SK-N-SH (cell line): Measurements from ENCODE around the gene CNKSR2. TPM values are rescaled to one million over a fixed set of nuclear protein-coding genes. Genes with fewer than 3 reads are reported as not detected.

Experiments used
- CTCF ChIA-PET: fragments of 300-600, 350-600 bp; formaldehyde crosslinking; extraction: SDS; loops from one replicate; lab custom pipeline; 2021; lab: Yijun Ruan, JAX
- POLR2A ChIA-PET: fragments of 350-600 bp; sonication (Branson Sonifier 250); formaldehyde crosslinking; extraction: SDS; loops from one replicate; lab custom pipeline; 2020; ENCODE audit warnings: antibody characterized with exemption, inconsistent platforms; lab: Yijun Ruan, JAX
- DNase-seq: peaks from one replicate; pipeline ENCODE4 v3.0.0; 2012
- H2AFZ ChIP-seq: fragments of 200-600 bp; sonication (generic); 2 replicates; pipeline ENCODE4 v1.8.1; 2016; ENCODE audit warnings: antibody characterized with exemption, mild to moderate bottlenecking, low read depth
- H3F3A ChIP-seq: fragments of 200-600 bp; sonication (generic); replicated peaks from 2 replicates; pipeline ENCODE3; 2016; ENCODE audit warnings: antibody characterized with exemption, mild to moderate bottlenecking; ENCODE audit not compliant: insufficient read depth
- H3K27ac ChIP-seq, 2 experiments: fragments of 200-500 bp in 1 of 2; fragments of 200-600 bp in 1 of 2; sonication (Bioruptor generic) in 1 of 2; sonication (generic), shearing (Covaris generic) in 1 of 2; 2 replicates each; pipeline versions ENCODE4 v1.5.1 to v1.6.1; 2014 to 2016; ENCODE audit warnings: low read depth in 2 of 2, inconsistent platforms in 1 of 2, low read length in 1 of 2, mild to moderate bottlenecking in 1 of 2, mixed read lengths in 1 of 2
- H3K27me3 ChIP-seq: fragments of 200-600 bp; sonication (generic), shearing (Covaris generic); 2 replicates; pipeline ENCODE4 v1.6.1; 2016; ENCODE audit warnings: mixed run types; ENCODE audit not compliant: insufficient read depth
- H3K36me3 ChIP-seq, 2 experiments: fragments of 200-500 bp in 1 of 2; fragments of 200-600 bp in 1 of 2; sonication (Bioruptor generic) in 1 of 2; sonication (generic) in 1 of 2; replicated peaks in 1 of 2; 2 replicates each; pipeline versions ENCODE3 to v1.5.1; 2014 to 2016; ENCODE audit warnings: low read length in 1 of 2, mild to moderate bottlenecking in 1 of 2; ENCODE audit not compliant: insufficient read depth in 2 of 2, control insufficient read depth in 1 of 2
- H3K4me1 ChIP-seq, 2 experiments: fragments of 200-500 bp in 1 of 2; fragments of 200-600 bp in 1 of 2; sonication (Bioruptor generic) in 1 of 2; sonication (generic), shearing (Covaris generic) in 1 of 2; 2 replicates each; pipeline versions ENCODE4 v1.5.1 to v1.6.1; 2014 to 2016; ENCODE audit warnings: low read depth in 1 of 2, low read length in 1 of 2, mixed run types in 1 of 2; ENCODE audit not compliant: insufficient read depth in 2 of 2, control insufficient read depth in 1 of 2
- H3K4me2 ChIP-seq: fragments of 200-600 bp; sonication (generic), shearing (Covaris generic); 2 replicates; pipeline ENCODE4 v1.6.1; 2017; ENCODE audit warnings: mixed run types
- H3K4me3 ChIP-seq, 2 experiments: fragments of 200-500 bp in 1 of 2; fragments of 200-600 bp in 1 of 2; sonication (Bioruptor generic) in 1 of 2; sonication (generic), shearing (Covaris generic) in 1 of 2; 2 replicates each; pipeline versions ENCODE4 v1.5.1 to v1.8.1; 2014 to 2016; ENCODE audit warnings: low read depth in 2 of 2, inconsistent platforms in 1 of 2, low read length in 1 of 2, mild to moderate bottlenecking in 1 of 2, mixed read lengths in 1 of 2, moderate library complexity in 1 of 2
- H3K79me2 ChIP-seq: fragments of 200-600 bp; sonication (generic); 2 replicates; pipeline ENCODE4 v1.8.1; 2017; ENCODE audit warnings: mild to moderate bottlenecking; ENCODE audit not compliant: insufficient read depth
- H3K9ac ChIP-seq: fragments of 200-600 bp; sonication (generic); 2 replicates; pipeline ENCODE4 v1.6.1; 2017; ENCODE audit warnings: mixed run types
- H3K9me2 ChIP-seq: fragments of 200-600 bp; sonication (generic); 2 replicates; pipeline ENCODE4 v1.6.1; 2017; ENCODE audit warnings: mixed run types
- H3K9me3 ChIP-seq: fragments of 200-600 bp; sonication (generic); 2 replicates; pipeline ENCODE4 v1.6.1; 2017; ENCODE audit warnings: mixed run types, mild to moderate bottlenecking, moderate library complexity
- H4K20me1 ChIP-seq: fragments of 200-600 bp; sonication (generic); 2 replicates; pipeline ENCODE4 v1.6.1; 2017; ENCODE audit warnings: mild to moderate bottlenecking, mixed run types; ENCODE audit not compliant: insufficient read depth
- EZH2phosphoT487 ChIP-seq: fragments of 200-600 bp; sonication (generic); IDR thresholded peaks from 2 replicates; pipeline ENCODE4 v1.6.1; 2017; ENCODE audit warnings: low read depth, mixed run types, mild to moderate bottlenecking, antibody characterized with exemption, moderate library complexity, borderline replicate concordance
- FOSL2 ChIP-seq: IDR thresholded peaks from 2 replicates; pipeline ENCODE4 v1.4.0; 2012; ENCODE audit warnings: low read depth, mild to moderate bottlenecking, moderate library complexity, borderline replicate concordance
- FOXJ3 ChIP-seq: sonication (generic); formaldehyde crosslinking; IDR thresholded peaks from 2 replicates; pipeline ENCODE4 v1.5.1; 2020; ENCODE audit warnings: mild to moderate bottlenecking, missing genetic modification reagents
- FOXM1 ChIP-seq: IDR thresholded peaks from 2 replicates; pipeline ENCODE4 v1.4.0; 2012; ENCODE audit warnings: low read depth, mild to moderate bottlenecking
- GATA2 ChIP-seq: sonication (generic); formaldehyde crosslinking; IDR thresholded peaks from 2 replicates; pipeline ENCODE4 v1.5.0; 2020; ENCODE audit warnings: mild to moderate bottlenecking, missing genetic modification reagents
- JUND ChIP-seq: IDR thresholded peaks from 2 replicates; pipeline ENCODE4 v1.4.0; 2012
- NFIC ChIP-seq: IDR thresholded peaks from 2 replicates; pipeline ENCODE4 v1.4.0; 2012; ENCODE audit warnings: borderline replicate concordance
- RXRA ChIP-seq: IDR thresholded peaks from 2 replicates; pipeline ENCODE4 v1.4.0; 2012; ENCODE audit warnings: low read depth, mild to moderate bottlenecking, borderline replicate concordance
- SIN3A ChIP-seq: IDR thresholded peaks from 2 replicates; pipeline ENCODE4 v1.6.1; 2012; ENCODE audit warnings: low read depth, mild to moderate bottlenecking, low read length, moderate library complexity, borderline replicate concordance
- SMC3 ChIP-seq: IDR thresholded peaks from 2 replicates; pipeline ENCODE4 v1.6.1; 2012; ENCODE audit warnings: low read depth, low read length, improper control_type of control experiment
- TAF1 ChIP-seq: IDR thresholded peaks from 2 replicates; pipeline ENCODE4 v1.6.1; 2012; ENCODE audit warnings: low read depth, mild to moderate bottlenecking, low read length, moderate library complexity, borderline replicate concordance
- TCF12 ChIP-seq: IDR thresholded peaks from 2 replicates; pipeline ENCODE4 v1.4.0; 2012
- WGBS: methylation state at CpG from one replicate; pipeline ENCODE4 v1.1.6; 2017; ENCODE audit warnings: low lambda C conversion rate; 5-methylcytosine and 5-hydroxymethylcytosine counted together
- polyA plus RNA-seq, 3 experiments: library from polyadenylated mRNA; depleted of rRNA; stranded (reverse); fragments of >200 nt; gene quantifications; 2 replicates each; pipeline ENCODE4 v1.2.3, GENCODE V29; 2012
- TF ChIP-seq, protein P1 (sequence below): fragments of 200-600 bp; sonication (generic); IDR thresholded peaks from 2 replicates; pipeline ENCODE4 v1.6.1; 2017; ENCODE audit warnings: antibody characterized with exemption, mild to moderate bottlenecking, moderate library complexity
- TF ChIP-seq, protein P2 (sequence below): IDR thresholded peaks from 2 replicates; pipeline ENCODE4; 2012
- TF ChIP-seq, protein P3 (sequence below): fragments of 150-350 bp; IDR thresholded peaks from 2 replicates; pipeline ENCODE4 v1.6.1; 2017; ENCODE audit warnings: antibody characterized with exemption, low read length, low read depth, borderline replicate concordance

CNKSR2 gene
- polyA plus RNA-seq, 1 of the 3 experiments (the other 2 are of a cell fraction): 0.03 TPM

DNA sequence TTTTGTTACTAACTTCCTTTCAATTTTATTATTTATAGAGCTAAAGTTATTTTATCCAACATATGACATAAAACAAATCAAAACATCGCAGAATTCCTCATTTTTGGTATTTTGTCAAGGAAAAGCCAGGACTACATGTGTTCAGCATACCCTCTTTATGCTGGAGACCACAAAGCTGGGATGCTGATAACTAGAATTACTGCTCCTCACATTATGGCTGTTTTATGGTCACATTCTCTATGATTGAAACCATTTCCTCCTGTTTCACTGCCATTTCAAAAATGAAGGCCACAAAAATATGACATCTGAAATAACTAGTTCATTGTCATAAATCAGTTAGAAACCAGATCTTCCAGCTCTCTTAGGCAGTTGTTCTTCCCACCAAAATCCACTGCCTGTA is 242.2 kb downstream of the CNKSR2 start (continued):
- TF ChIP-seq RXRA: no peak
- TF ChIP-seq SMC3: no peak
- TF ChIP-seq NFIC: no peak

DNA sequence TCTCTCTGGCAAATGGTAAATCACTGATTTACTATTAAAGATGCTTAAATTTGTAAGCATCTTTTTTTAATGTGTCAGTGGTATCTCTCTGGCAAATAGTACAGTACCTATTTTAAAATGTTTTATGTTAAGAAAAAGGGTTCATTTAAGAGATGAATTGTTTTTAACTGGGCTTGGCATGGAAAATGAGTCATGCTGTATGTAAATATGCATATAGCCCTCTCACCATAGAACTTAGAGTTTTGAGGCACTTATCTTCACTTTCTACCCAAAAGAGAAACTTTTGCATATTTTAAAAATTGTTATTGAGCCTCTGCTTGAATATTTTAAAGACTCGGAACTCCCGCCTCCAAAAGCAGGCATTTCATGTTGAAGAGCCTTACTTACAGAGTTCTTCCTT is 246.0 kb downstream of the CNKSR2 start:
- Histone ChIP-seq H3K9me2 (no peaks in the 10 kb centered on the region), H3F3A (no peaks in the 10 kb centered on the region), H4K20me1 (no peaks in the 10 kb centered on the region), H3K9me3 (no peaks in the 10 kb centered on the region), H3K27me3 (no peaks in the 10 kb centered on the region), H3K9ac (no peak overlapping the region), H3K27ac (no peak overlapping the region), H2AFZ (no peak overlapping the region), H3K79me2 (no peaks in the 10 kb centered on the region), H3K4me2 (no peak overlapping the region), H3K4me3 (no peak overlapping the region), H3K36me3 (no peaks in the 10 kb centered on the region), H3K4me1 (no peaks in the 10 kb centered on the region)
- DNase-seq: no peak
- ChIA-PET POLR2A (no interaction called here), CTCF (interaction anchor here (1.0 kb wide), 1 partner anchor 22 kb away, joined by 3 read pairs; no protein-coding TSS in a partner anchor)
- 37% methylated on average over 2 of the region's 2 CpGs for WGBS
- TF ChIP-seq FOSL2 (no peak), FOXM1 (no peak), EZH2phosphoT487 (no peak)
- TF ChIP-seq, all 33 proteins: peak for 0

DNA sequence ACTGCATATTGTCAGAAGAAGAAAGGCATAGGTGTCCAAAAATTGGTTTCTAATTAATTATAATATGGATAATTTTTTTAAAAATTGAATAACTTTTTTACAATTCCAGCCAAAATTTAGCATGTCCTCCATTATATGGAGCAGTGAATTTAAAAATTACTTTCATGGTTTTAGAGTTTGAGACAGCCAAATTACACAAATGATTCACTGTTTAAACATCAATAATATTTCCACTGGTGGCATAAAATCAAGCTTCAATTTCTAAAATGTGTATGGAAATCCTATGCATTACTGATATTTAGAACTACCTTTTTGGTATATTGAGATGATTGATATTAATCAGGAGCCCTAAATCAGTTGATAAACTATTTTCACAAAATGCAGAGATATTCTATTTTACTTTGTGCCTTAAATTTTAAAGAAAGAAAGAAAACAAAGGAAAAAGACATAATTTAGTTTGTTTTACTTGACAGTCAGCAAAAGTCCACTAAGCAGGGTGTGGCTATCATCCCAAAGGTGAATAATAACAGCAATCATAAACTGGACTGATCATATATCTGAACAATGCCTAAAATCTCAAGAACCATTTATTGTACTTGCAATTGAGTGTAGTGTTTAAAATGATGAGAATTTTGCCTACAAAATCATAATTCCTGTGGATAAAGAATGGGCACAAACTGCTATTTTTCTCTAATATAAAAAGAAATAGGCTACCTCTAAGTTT is 249.7 kb downstream of the CNKSR2 start:
- Histone ChIP-seq H3K9ac (no peak overlapping the region), H3K79me2 (no peaks in the 10 kb centered on the region), H3K9me2 (no peaks in the 10 kb centered on the region), H3K27ac (no peak overlapping the region), H3K36me3 (no peaks in the 10 kb centered on the region), H3K9me3 (no peaks in the 10 kb centered on the region), H3F3A (no peaks in the 10 kb centered on the region), H3K4me2 (no peak overlapping the region), H3K4me3 (no peak overlapping the region), H2AFZ (no peak overlapping the region; the same call in 1 of the 2 replicates), H3K4me1 (no peaks in the 10 kb centered on the region), H4K20me1 (no peaks in the 10 kb centered on the region), H3K27me3 (no peaks in the 10 kb centered on the region)
- no peak for DNase-seq
- POLR2A ChIA-PET: no interaction called here
- no peak for TF ChIP-seq EZH2phosphoT487
- TF ChIP-seq GATA2 (CRISPR knock-in tag): no peak
- TF ChIP-seq, protein P1, sequence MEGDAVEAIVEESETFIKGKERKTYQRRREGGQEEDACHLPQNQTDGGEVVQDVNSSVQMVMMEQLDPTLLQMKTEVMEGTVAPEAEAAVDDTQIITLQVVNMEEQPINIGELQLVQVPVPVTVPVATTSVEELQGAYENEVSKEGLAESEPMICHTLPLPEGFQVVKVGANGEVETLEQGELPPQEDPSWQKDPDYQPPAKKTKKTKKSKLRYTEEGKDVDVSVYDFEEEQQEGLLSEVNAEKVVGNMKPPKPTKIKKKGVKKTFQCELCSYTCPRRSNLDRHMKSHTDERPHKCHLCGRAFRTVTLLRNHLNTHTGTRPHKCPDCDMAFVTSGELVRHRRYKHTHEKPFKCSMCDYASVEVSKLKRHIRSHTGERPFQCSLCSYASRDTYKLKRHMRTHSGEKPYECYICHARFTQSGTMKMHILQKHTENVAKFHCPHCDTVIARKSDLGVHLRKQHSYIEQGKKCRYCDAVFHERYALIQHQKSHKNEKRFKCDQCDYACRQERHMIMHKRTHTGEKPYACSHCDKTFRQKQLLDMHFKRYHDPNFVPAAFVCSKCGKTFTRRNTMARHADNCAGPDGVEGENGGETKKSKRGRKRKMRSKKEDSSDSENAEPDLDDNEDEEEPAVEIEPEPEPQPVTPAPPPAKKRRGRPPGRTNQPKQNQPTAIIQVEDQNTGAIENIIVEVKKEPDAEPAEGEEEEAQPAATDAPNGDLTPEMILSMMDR: no peak
- TF ChIP-seq SIN3A: no peak
- TF ChIP-seq, protein P2, sequence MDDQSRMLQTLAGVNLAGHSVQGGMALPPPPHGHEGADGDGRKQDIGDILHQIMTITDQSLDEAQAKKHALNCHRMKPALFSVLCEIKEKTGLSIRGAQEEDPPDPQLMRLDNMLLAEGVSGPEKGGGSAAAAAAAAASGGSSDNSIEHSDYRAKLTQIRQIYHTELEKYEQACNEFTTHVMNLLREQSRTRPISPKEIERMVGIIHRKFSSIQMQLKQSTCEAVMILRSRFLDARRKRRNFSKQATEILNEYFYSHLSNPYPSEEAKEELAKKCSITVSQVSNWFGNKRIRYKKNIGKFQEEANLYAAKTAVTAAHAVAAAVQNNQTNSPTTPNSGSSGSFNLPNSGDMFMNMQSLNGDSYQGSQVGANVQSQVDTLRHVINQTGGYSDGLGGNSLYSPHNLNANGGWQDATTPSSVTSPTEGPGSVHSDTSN: no peak
- TF ChIP-seq JUND: no peak
- no peak for TF ChIP-seq FOXJ3 (CRISPR knock-in tag)
- TF ChIP-seq FOXM1: no peak
- TF ChIP-seq, protein P3, sequence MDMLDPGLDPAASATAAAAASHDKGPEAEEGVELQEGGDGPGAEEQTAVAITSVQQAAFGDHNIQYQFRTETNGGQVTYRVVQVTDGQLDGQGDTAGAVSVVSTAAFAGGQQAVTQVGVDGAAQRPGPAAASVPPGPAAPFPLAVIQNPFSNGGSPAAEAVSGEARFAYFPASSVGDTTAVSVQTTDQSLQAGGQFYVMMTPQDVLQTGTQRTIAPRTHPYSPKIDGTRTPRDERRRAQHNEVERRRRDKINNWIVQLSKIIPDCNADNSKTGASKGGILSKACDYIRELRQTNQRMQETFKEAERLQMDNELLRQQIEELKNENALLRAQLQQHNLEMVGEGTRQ: no peak
- no peak for TF ChIP-seq TAF1
- no peak for TF ChIP-seq TCF12
- CTCF ChIA-PET: interaction anchor here (1.0 kb wide), 1 partner anchor 8 kb away, joined by 3 read pairs; no protein-coding TSS in a partner anchor
